Loucy (cell line): Measurements from ENCODE around the gene PRKN.

Experiments
- EZH2phosphoT487 ChIP-seq: fragments of 200-600 bp; IDR thresholded peaks from 2 replicates; pipeline ENCODE4 v1.6.1; 2018; ENCODE audit warnings: antibody characterized with exemption, mild to moderate bottlenecking, moderate library complexity, borderline replicate concordance
- TF ChIP-seq, protein P1 (sequence below): fragments of 200-600 bp; sonication (generic); conservative IDR thresholded peaks from 2 replicates; pipeline ENCODE4 v1.5.1; 2014; ENCODE audit warnings: mild to moderate bottlenecking, antibody characterized with exemption, low read length

DNA sequence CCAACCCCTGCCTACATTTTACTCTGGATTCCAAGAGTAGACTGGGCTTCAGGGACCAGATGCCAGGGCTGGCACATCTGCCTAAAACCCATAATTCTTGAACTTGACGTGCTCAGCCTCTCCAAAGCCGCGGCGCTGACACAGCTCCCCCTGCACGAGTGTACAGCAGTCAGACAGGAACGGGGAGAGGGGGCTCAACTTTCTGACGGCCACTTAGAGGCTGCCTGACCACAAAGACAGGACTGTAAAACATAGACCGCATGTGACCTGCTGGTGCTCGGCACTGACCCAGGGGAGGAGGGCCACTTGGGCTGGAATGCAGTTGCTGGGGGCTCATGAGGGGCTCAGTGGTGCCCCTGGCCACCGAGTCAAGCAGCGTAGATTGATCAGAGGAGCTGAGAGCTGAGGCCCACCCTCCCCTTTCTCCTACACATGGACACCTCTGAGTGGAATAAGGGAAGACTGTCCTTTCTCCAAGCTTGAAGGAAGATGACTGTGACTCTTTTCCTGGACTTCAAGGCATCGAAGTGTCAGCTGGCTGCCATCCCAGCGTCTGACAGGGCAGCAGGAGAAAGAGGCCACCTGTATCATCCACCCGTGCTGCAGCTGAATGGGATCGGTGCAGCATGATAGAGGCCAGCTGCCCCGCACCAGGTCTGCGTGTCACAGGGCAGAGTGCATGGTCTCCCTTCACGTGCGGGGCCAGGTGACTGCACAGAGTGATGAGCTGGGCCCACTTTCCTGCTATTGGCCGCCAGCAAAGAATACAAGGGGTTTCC, 1282.4 kb downstream of the PRKN start:
- TF ChIP-seq, protein P1, sequence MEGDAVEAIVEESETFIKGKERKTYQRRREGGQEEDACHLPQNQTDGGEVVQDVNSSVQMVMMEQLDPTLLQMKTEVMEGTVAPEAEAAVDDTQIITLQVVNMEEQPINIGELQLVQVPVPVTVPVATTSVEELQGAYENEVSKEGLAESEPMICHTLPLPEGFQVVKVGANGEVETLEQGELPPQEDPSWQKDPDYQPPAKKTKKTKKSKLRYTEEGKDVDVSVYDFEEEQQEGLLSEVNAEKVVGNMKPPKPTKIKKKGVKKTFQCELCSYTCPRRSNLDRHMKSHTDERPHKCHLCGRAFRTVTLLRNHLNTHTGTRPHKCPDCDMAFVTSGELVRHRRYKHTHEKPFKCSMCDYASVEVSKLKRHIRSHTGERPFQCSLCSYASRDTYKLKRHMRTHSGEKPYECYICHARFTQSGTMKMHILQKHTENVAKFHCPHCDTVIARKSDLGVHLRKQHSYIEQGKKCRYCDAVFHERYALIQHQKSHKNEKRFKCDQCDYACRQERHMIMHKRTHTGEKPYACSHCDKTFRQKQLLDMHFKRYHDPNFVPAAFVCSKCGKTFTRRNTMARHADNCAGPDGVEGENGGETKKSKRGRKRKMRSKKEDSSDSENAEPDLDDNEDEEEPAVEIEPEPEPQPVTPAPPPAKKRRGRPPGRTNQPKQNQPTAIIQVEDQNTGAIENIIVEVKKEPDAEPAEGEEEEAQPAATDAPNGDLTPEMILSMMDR = no peak
- TF ChIP-seq EZH2phosphoT487 = no peak
